Heart right ventricle (tissue), 16 donors: ENCODE measurements around the gene CYTH4. TPM values are rescaled to one million over a fixed set of nuclear protein-coding genes. Genes with fewer than 3 reads are reported as not detected.
A peak's percentile ranks its signal among the peaks of the same experiment; 100 is the strongest.

Experiments used
- ATAC-seq, 8 donors: fragments of 200-7000 bp; cut with Tn5 transposase; one replicate each; pipeline ENCODE4 v1.9.1; 2020; ENCODE audit warnings: mild to moderate bottlenecking in 8 of 8, moderate library complexity in 8 of 8, moderate number of reproducible peaks in 1 of 8
- DNase-seq, 2 donors: peaks; one replicate each; pipeline ENCODE4 v3.0.0-alpha.2; 2020
- H3K27ac ChIP-seq, 10 donors: fragments of 200-600 bp; sonication (generic) in 2 of 10; one replicate each; pipeline versions ENCODE4 v1.5.0 to v1.8.0; 2020 to 2022; ENCODE audit warnings: mild to moderate bottlenecking in 3 of 10
- H3K27me3 ChIP-seq, 7 donors: fragments of 200-600 bp; one replicate each; pipeline ENCODE4 v1.8.0; 2021 to 2022; ENCODE audit warnings: mild to moderate bottlenecking in 2 of 7
- H3K36me3 ChIP-seq, 9 donors: fragments of 200-600 bp; sonication (generic) in 1 of 9; one replicate each; pipeline versions ENCODE4 v1.5.0 to v1.8.0; 2020 to 2022; ENCODE audit warnings: mild to moderate bottlenecking in 2 of 9
- H3K4me1 ChIP-seq, 9 donors: fragments of 200-600 bp; sonication (generic) in 1 of 9; one replicate each; pipeline versions ENCODE4 v1.5.0 to v1.8.0; 2020 to 2022; ENCODE audit warnings: mild to moderate bottlenecking in 4 of 9
- H3K4me3 ChIP-seq, 10 donors: fragments of 200-600 bp; sonication (generic) in 2 of 10; one replicate each; pipeline versions ENCODE4 v1.5.0 to v1.8.0; 2020 to 2022; ENCODE audit warnings: mild to moderate bottlenecking in 7 of 10, moderate library complexity in 2 of 10
- H3K9me3 ChIP-seq, 11 donors: fragments of 200-600 bp in 10 of 11; sonication (generic) in 2 of 11; one replicate each; pipeline versions ENCODE4 v1.5.0 to v1.8.0; 2013 to 2022; ENCODE audit warnings: mild to moderate bottlenecking in 2 of 11, control low read depth in 1 of 11, moderate library complexity in 1 of 11
- WGBS, 2 donors: extraction: QIAGEN DNeasy Blood & Tissue Kit; methylation state at CpG; one replicate each; pipeline ENCODE4 v1.1.7; 2013; ENCODE audit warnings: inconsistent platforms in 1 of 2; 5-methylcytosine and 5-hydroxymethylcytosine counted together
- intact Hi-C, 10 donors: fragments of 100-400 bp; cut with DNase I; formaldehyde crosslinking; loops; one replicate each; pipeline versions ENCODE4 v1.11.1 to v1.14.2; 2022
- polyA plus RNA-seq, 2 donors: library from polyadenylated mRNA; stranded (reverse); fragments of 200-250 nt; gene quantifications; one replicate each; pipeline ENCODE4 v1.2.3, GENCODE V29; 2013
- total RNA-seq, 10 donors: library from RNA; stranded (reverse); fragmentation: NEBNext Ultra II Directional in 3 of 10; extraction: Animal tissue kit (Norgen Biotek cat#: 25700) in 3 of 10; gene quantifications; one replicate each; pipeline versions ENCODE4 v1.2.1 to v1.2.4, GENCODE V29; 2021 to 2023
- TF ChIP-seq, protein P1 (sequence below), 9 donors: fragments of 200-600 bp; sonication (generic) in 2 of 9; IDR thresholded peaks; one replicate each; pipeline versions ENCODE4 v1.5.0 to v1.8.0; 2021 to 2022; ENCODE audit warnings: antibody characterized with exemption in 9 of 9, mild to moderate bottlenecking in 5 of 9, moderate library complexity in 1 of 9
- donor health status: Arrhythmogenic right ventricular cardiomyopathy.
- donor health status: ischemic (EF 13 %, LVEDD 7.1; RV severe dilation, severe dysfunction).
- donor health status: healthy with polysubstance abuse.
- donor health status: DM: no; HTN: yes; CAD: no.
- donor health status: DM: no; HTN: no; CAD: no.
- donor health status: ischemic (EF 25% LVEDD 6.9; RV normal size, moderate dysfunction).
- donor health status: ischemic (EF 25% LVEDD 5.7; RV mildly dilated, moderate dysfunction).
- donor health status: healthy.
- donor health status: DM: yes; HTN: yes; CAD: no.
- donor health status: Ischemic cardiomyopathy.
- donor health status: ischemic (EF 35%, LVEDD 5.7; RV mildly dilated, moderate dysfunction).
- donor health status: nonischemic (EF 11% LVEDD 7.7; RV severe dilation, severe dysfunction).
- donor health status: DM: yes; HTN: yes; CAD: no.
- donor health status: PGD.
- donor health status: ischemic (EF 29% LVEDD 5.4; RV normal size, mild dysfunction).
- donor health status: nonischemic (EF 23%, LVEDD 6.1; RV moderate dilation, normal function).

The CYTH4 gene
- total and polyA plus RNA-seq, 12 donors, result 1.8 to 29.3 (median 4.3) TPM

DNA sequence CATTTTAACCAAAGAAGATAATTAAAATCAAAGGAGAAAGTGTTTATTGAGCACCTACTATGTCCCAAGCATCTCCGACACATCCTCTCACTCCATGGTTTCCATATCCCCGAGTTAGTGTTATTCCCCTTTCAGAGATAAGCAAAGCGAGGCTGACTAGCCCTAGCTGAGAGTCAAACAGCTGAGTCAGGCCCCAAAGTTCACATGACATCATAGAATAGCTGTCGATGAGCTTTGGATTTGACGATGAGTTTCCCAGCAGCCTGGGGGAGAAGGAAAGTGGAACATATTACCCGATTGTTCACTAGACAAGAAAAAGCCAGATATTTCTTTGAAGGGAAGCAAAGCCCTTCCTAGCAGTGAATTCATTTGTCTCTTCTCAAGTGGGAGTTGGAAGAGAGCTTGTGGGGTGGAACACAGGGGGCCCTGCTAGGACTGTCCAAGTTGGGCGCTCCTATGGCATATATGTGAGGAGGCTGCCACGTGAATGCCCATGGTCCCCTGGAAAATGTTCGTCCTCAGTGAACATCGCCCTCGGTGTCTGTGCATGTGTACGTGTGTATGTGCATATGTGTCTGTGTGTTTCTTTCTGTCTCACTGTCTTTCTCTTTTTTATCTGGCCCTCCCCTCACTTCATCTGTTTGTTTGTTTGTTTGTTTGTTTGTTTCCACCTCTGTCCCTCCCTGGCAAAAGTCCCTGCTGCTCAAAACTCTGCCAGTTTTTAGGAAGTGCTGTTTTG lies 493 bp upstream of the CYTH4 start:
- Histone ChIP-seq H3K4me1 (peaks cover 0 to 39% (median 4%) of the 10 kb centered on the region in 9 donors), H3K4me3 (peak overlapping the region in 4 of 10 donors; percentile 26 to 75 (median 41)), H3K27ac (peak overlapping the region in 3 of 10 donors; percentile 47 to 96 (median 49)), H3K27me3 (peaks cover 0 to 78% (median 55%) of the 10 kb centered on the region in 7 donors), H3K9me3 (no peaks in the 10 kb centered on the region), H3K36me3 (peaks cover 0 to 13% (median 0%) of the 10 kb centered on the region in 9 donors)
- WGBS, 2 donors, result 83 to 86% methylated on average over 12 of the region's 12 CpGs
- DNase-seq, result no peak
- intact Hi-C loops, result no loop called here
- ATAC-seq, result no peak
- TF ChIP-seq, protein P1, sequence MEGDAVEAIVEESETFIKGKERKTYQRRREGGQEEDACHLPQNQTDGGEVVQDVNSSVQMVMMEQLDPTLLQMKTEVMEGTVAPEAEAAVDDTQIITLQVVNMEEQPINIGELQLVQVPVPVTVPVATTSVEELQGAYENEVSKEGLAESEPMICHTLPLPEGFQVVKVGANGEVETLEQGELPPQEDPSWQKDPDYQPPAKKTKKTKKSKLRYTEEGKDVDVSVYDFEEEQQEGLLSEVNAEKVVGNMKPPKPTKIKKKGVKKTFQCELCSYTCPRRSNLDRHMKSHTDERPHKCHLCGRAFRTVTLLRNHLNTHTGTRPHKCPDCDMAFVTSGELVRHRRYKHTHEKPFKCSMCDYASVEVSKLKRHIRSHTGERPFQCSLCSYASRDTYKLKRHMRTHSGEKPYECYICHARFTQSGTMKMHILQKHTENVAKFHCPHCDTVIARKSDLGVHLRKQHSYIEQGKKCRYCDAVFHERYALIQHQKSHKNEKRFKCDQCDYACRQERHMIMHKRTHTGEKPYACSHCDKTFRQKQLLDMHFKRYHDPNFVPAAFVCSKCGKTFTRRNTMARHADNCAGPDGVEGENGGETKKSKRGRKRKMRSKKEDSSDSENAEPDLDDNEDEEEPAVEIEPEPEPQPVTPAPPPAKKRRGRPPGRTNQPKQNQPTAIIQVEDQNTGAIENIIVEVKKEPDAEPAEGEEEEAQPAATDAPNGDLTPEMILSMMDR (IDR thresholded peaks at IDR 0.05), result no peak

GRCh38 chr22:37283393-37283937 lies 1.2 kb downstream of the CYTH4 start:
- TF ChIP-seq, protein P1 (IDR thresholded peaks at IDR 0.05), result peak in 2 of 9 donors; percentile 8 to 55
- 42 to 47% methylated on average over 8 of the region's 8 CpGs for WGBS, 2 donors

DNA sequence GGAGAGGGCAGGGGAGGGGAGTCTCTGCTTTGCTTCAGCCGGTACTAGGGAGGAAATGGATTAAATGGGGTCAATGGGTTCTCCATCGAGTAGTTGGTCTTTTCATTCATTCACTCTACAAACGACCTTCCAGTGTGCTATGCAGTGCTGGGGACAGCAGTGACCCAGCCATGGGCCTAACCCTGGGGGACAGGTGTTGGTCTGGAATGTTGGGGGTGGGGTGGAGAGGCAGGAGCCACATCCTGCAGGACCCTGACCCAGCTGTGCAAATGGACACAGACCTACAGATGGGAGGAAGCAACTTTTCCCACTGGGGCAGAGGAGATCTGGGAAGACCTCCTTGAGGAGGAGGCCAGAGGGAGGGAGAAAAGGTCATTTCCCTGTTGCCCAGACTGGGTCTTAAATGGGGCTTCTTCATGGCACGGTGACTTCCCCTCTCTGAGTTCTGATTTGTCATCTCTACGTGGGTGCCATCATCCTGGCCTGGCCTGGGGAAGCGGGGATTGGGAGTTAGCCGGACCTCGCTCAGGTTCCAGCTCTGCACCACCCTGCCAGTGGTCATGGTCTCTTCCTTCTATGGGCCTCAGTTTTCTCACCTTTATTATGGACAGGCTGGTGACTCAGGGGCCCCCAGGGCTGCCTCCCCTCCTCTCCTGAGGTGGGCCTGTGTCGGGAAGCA lies 2.0 kb downstream of the CYTH4 start:
- TF ChIP-seq, protein P1 (IDR thresholded peaks at IDR 0.05), result no peak
- peak overlapping the region in 6 of 10 donors; percentile 30 to 96 (median 51) for H3K27ac ChIP-seq
- H3K4me1 ChIP-seq, result peaks cover 0 to 49% (median 4%) of the 10 kb centered on the region in 9 donors
- peak in 4 of 8 donors; percentile 5 to 38 (median 26) for ATAC-seq
- no peak for DNase-seq
- WGBS, 2 donors, result 39 to 47% methylated on average over 9 of the region's 9 CpGs
- peaks cover 0 to 70% (median 43%) of the 10 kb centered on the region in 7 donors for H3K27me3 ChIP-seq
- H3K36me3 ChIP-seq, result peaks cover 0 to 37% (median 0%) of the 10 kb centered on the region in 9 donors
- no peaks in the 10 kb centered on the region for H3K9me3 ChIP-seq
- peak overlapping the region in 8 of 10 donors; percentile 10 to 75 (median 36) for H3K4me3 ChIP-seq
- intact Hi-C loops, result no loop called here

More at GRCh38 chr22:37283393-37283937, 1.2 kb downstream of the CYTH4 start:
- peaks cover 0 to 49% (median 4%) of the 10 kb centered on the region in 9 donors for H3K4me1 ChIP-seq
- no peaks in the 10 kb centered on the region for H3K9me3 ChIP-seq
- intact Hi-C loops, result no loop called here
- ATAC-seq, result peak in 2 of 8 donors; percentile 18 to 35
- peak overlapping the region in 8 of 10 donors; percentile 14 to 75 (median 36) for H3K4me3 ChIP-seq
- DNase-seq, result no peak
- peaks cover 0 to 29% (median 0%) of the 10 kb centered on the region in 9 donors for H3K36me3 ChIP-seq
- H3K27ac ChIP-seq, result peak overlapping the region in 7 of 10 donors; percentile 23 to 96 (median 49)
- H3K27me3 ChIP-seq, result peaks cover 0 to 73% (median 50%) of the 10 kb centered on the region in 7 donors

DNA sequence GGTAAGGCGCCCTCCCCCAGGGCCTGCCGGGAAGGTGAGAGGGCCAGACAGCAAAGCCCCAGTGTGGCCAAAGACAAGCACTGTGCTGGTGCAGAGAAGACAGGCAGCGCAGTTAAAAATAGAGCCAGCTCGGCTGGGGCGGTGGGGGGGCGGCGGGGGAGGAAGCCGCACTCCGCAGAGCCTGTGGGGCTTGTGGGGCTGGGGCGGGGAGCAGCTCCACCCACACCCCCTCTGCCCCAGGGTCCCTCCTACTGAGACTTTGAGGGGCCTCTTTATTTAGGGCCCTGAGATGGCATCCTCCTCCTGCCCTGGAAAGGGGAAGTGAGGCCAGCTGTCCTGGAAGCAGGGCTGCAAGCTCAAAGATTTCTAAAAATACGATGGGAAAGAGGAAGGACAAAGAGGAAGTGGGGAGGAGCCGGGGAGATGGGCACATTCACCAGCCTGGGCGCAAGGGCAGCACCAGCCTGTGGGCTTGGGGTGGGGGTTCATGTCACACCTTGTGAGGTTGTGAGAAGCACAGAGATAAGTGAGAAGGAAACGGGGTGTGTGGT lies 2.6 kb downstream of the CYTH4 start:
- WGBS, 2 donors, result 15 to 20% methylated on average over 14 of the region's 14 CpGs
- Histone ChIP-seq H3K27ac (peak overlapping the region in 5 of 10 donors; percentile 47 to 96 (median 53)), H3K36me3 (peaks cover 0 to 43% (median 0%) of the 10 kb centered on the region in 9 donors), H3K9me3 (no peaks in the 10 kb centered on the region), H3K27me3 (peaks cover 0 to 64% (median 41%) of the 10 kb centered on the region in 7 donors), H3K4me3 (peak overlapping the region in 6 of 10 donors; percentile 10 to 75 (median 36)), H3K4me1 (peaks cover 0 to 49% (median 4%) of the 10 kb centered on the region in 9 donors)
- DNase-seq (peak; percentile 42 to 49), ATAC-seq (peak; percentile 71 to 88 (median 80))
- intact Hi-C loops, result no loop called here
- TF ChIP-seq, protein P1 (IDR thresholded peaks at IDR 0.05), result no peak
